OCI-LY1 (cell line): ENCODE data around the gene NECTIN1.

Experiments
- CTCF ChIP-seq: fragments of 200-600 bp; sonication (generic), shearing (Covaris generic); IDR thresholded peaks from 2 replicates; pipeline ENCODE4 v1.5.1; 2017; ENCODE audit warnings: mild to moderate bottlenecking, antibody characterized with exemption, low read length, moderate library complexity, mixed read lengths
- EZH2 ChIP-seq: fragments of 200-600 bp; sonication (generic), shearing (Covaris generic); IDR thresholded peaks from 2 replicates; pipeline ENCODE4 v1.8.0; 2017; ENCODE audit warnings: borderline replicate concordance, mixed run types, mild to moderate bottlenecking, antibody characterized with exemption, low read length, moderate library complexity, mixed read lengths

DNA sequence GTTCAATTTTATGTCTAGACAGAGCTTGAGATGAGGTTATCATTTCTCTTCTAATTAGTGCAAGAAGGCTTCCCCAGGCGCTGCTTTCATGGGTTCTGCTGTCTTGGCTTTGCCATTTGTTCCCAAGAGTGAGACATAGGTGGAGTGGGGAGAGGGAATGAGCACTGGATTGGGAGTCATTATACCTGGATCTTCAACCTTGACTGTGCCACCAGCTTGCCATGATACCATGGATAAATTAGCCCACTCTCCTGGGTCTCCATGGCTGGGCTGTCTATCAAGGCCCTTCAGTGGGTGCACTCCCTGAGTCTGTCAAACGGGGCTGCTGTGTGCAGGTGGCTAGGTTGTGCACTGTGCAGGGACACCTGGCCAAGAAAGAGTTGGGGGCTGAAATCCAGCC lies 15.6 kb upstream of the NECTIN1 start:
- TF ChIP-seq CTCF, result no peak
- TF ChIP-seq EZH2, result no peak
